ENCODE measurements around the gene GATAD2A.
"Not testable (repeated sequence)": the region's sequence is repeated elsewhere in the genome, so short reads cannot be mapped to it uniquely, and the experiment has no call there.

GATAD2A gene

GRCh38 chr19:19465436-19466070 lies 60.1 kb downstream of the GATAD2A start:
- DNase-seq (ENCODE audit: low spot score) = no peak

DNA sequence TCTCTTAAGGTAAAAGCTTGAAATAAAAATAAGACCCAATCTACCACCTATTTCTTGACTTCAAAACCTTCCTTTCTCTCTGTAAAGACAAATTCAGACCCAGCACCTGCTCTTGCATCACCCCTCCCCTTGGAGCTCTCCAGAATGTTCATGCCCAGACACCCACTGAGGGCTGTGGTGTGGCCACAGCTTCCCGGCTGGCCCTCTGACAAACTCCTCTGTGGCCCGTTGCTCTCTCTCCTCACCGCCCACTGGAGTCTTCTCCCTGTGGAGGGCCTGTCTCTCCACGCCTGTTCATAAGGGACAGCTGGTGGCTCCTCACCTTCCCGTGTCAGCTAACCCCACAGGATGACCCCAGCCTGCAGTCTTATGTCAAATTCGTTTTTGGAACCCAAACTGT lies 60.7 kb downstream of the GATAD2A start:
- no peak for DNase-seq (ENCODE audit: low spot score)

DNA sequence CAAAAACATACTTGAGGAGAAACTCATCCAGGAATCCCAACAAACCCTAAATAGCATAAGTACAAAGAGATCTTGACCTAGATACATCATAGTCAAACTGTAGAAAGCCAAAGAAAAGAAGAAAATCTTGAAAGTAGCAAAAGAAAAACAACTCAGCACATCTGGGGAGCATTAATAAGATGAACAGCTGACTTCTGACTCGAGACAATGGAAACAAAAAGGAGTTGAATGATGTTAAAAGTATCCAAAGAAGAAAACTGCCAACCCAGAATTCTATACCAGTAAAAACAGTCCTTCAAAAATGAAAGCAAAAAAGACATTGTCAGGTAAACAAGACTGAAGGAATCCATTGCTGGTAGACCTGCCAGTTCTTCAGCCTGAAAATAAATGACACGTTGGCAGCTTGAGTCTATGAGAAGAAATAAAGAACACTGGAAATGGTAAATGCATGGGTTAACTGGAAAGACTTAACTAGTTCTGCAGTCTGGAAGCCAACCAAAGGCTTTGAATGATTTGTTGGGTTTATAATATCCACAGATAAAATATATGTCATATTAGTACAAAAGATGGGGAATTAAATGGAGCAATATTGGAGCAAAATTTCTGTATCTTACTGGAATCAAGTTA lies 63.1 kb downstream of the GATAD2A start:
- no peak for DNase-seq (ENCODE audit: low spot score)

DNA sequence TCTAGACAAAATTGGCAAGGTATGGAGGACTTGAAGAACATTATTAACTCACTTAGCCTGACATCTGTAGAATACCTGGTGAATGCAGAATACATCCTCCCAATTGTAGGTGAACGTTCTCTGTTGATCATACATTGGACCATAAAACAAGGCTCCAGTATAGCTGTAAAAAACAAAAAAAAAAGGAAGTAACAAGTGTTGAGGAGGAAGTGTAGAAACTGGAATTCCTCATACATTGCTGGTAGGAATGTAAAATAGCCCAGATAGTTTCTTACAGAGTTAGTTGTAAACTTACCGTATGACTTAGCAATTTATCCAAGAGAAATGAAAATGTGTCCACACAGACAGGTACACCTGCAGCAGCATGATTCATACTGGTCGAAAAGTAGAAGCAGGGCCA lies 65.1 kb downstream of the GATAD2A start:
- no peak for DNase-seq (ENCODE audit: low spot score)

- DNase-seq (ENCODE audit: low spot score) = no peak
Observed at GRCh38 chr19:19471682-19472081, 66.2 kb downstream of the GATAD2A start.

- DNase-seq (ENCODE audit: low spot score) = not testable (repeated sequence)
Observed at GRCh38 chr19:19472106-19472505, 66.6 kb downstream of the GATAD2A start.

DNA sequence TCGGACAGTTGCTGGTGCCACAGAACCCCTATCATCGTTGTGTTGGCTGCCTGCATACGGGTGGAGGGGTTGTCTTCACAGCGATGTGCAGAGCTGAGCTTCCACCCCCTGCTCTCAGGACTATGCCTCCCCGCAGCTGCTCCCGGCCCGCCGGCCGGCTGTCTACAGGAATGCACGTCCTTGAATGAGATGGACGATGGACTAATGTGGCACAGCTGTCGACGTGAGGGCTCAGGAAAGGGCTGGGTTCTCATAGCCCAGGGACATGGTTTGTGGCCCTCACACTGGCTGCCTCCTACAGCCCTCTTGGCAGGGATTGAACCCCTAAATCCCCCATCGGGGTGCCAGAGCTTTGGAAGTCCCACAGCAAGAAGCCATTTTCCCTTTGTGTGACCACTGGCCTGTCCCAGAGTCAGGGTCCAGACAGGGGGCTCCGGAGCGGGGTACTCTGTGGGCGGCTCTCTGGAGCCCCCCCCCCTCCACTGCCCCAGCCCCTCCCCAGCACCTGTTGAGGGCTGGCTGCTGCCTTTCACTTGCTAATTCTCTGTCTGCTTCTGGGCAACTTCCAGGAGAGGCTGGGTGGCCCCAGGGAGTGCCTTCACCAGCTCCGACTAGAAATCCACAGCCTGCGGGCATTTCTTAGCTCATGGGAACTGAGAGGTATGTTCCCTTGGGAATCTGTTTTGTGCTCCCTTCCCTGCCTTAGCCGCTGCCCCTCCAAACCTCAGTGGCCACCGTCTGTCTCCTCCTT lies 69.7 kb downstream of the GATAD2A start:
- DNase-seq (ENCODE audit: low spot score) = no peak

- peak; percentile 43 for DNase-seq (ENCODE audit: low spot score)
Observed at GRCh38 chr19:19475849-19476828, 70.7 kb downstream of the GATAD2A start.

GRCh38 chr19:19477705-19478383 lies 72.4 kb downstream of the GATAD2A start:
- no peak for DNase-seq (ENCODE audit: low spot score)

- DNase-seq (ENCODE audit: low spot score) = no peak
Observed at GRCh38 chr19:19480688-19481087, 75.2 kb downstream of the GATAD2A start.

DNA sequence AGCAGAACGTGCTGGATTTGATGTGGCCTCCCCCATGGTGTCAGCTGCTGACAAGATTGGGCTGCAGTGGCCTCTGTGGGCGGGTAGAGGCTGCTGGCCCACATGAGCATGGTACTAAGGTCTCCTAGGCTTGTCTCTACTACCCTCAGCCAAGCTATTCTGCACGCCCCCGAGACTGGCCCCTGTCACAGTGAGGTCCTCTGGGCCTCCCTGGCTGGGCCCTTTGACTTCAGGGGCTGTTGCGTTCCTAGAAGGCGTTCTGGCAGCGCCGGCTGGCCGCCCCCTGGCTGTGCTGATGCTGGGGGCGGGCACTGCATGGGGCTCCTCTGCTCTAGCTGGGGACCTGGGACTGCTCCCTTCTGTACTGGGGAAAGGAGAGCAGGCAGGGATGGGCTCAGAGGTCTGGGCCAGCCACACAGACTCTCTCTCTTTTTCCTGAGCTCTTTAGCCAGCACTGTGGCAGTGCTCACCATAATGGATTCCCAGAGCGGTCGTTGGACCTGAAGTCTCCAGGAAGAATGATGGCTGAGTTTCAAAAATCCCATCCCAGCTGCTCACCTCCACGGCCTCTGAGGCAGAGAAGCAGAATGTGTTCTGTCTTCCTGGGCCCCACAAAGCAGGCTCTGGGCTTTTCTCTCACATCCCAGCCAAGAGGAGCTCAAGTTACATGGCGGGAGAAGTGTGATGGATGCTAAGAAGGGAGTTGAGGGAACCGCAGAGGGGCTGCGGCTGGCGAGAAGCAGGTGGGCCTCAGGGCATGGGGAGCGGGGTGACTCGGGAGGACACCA lies 77.5 kb downstream of the GATAD2A start:
- no peak for DNase-seq (ENCODE audit: low spot score)

DNA sequence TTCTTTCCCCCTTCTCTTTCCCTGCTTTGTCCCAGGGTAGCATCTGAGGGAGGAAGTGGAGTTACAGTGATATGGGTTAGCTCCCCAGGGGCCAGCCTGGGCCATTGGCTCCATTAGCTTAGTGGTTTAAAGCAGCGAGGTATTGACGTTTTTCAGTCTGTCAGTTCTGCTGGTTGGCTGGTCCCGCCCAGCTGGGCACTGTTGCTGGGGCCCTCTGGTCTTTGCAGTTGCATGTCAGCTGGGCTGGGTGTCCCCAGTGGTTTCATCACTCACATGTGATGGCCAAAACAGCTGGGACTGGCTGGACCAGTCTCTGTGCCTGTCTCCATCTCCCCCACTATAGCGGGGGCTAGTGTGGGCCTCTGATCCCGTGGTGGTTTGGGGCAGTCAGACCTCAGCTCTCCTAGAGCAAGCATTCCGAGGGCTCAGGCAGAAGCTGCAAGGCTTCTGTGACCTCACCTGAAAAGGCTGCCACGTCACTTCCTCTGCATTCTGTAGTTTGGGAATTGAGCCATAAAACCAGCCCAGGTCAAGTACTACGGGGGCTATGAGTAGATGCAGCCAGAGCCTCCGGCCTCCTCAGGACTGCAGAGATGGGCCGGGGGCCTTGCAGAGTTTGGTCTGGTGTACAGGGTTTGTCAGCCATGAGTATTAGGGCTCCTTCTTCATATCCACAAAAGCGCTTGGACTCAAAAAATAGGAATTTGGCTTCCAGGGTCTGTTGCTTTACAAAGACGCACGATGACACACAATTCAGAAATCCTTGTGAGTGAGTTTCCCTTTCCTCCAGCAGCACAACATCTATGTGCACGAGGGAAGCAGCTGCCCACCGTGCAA lies 79.9 kb downstream of the GATAD2A start:
- DNase-seq (ENCODE audit: low spot score) = peak; percentile 61

GRCh38 chr19:19485998-19486290 lies 80.5 kb downstream of the GATAD2A start:
- no peak for DNase-seq (ENCODE audit: low spot score)

DNA sequence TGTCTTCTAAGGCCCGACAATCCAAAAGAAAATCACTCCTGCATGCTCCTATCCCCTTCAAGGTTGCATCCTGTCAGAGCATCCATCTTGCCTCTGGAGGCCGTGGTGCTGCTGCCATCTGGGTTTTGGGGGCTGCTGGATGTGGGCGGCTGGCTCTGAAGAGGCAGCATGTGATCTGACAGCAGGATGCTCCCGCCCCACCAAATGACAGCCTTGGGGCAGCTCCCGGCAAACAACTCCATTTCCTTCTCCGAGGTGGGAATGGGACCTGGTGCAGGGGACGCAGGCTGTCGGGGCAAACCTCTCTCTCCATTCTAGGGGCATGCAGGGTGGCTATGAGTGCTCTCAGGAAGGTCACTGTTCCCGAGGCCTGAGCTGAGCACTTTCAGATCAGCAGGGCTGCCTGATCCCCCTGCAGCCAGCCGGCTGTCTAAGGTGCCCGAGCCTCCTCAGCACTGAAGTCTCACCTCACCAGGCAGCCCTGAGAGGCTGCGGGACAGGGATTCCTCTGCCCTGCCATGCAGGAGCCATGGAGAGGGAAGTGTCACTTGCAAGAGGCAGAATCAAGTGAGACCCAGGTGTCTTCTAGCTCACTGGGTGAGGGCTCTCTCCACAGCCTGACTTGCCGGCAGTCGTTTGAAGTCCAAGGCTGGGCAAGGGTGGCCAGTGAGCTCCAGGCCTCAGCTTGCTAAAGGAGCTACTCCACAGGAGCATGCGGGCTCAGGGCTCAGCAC lies 81.0 kb downstream of the GATAD2A start:
- DNase-seq (ENCODE audit: low spot score) = no peak

DNA sequence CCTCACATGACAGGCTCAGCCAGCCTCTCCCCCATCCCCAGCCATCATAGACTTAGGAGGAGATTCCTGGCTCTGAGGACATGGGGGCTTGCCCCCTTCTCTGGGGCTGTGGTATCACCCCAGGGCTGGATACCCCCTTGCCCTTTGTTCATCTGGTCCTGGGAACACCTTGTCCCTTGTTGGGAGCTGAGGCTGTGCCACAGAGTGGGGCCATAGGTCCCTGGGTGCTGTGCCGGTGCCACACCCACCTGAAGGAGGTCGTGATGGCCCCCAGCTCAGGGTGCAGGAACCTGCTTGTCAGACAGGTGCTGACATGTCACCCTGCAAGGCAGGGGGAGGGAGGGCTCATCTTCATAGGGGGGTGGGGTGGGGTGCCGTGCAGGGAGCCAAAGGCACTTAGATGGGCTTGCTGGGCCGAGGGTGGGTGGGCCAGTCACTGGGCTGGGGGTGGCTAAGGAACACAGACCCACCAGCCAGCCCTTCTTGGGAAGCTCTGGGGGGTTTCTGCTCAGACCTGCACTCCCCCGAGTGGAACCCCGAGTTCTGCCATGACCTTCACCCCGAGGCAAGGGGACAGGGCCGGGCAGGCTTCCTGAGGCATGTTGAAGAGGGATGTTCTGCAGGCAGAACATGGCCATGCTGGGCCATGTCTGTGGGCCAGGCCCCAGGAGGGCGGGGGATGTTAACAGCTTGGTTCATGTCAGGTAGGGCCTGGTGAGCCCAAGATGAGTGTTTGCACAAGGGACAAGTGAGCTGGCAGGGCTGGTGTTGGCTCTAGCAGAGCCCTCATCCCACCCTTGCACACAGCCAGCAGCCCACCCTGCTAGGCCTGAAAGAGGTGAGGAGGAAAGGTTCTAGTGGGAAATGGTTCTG lies 81.8 kb downstream of the GATAD2A start:
- no peak for DNase-seq (ENCODE audit: low spot score)

GRCh38 chr19:19487950-19488874 lies 82.7 kb downstream of the GATAD2A start:
- no peak for DNase-seq (ENCODE audit: low spot score)

All from AG20443 (cell line).